K562 (cell line): ENCODE data around the gene ANKZF1.

Experiments used
- EGR1 ChIP-seq: fragments of 450-650 bp; conservative IDR thresholded peaks from 2 replicates; pipeline ENCODE4 v1.6.1; 2017; ENCODE audit warnings: mild to moderate bottlenecking
- POLR2A ChIP-seq: fragments of 450-650 bp; conservative IDR thresholded peaks from 2 replicates; pipeline ENCODE4 v1.6.1; 2016
- TFAM ChIP-seq: fragments of 250-450 bp; sonication (Bioruptor Pico); conservative IDR thresholded peaks from 2 replicates; pipeline ENCODE4 v1.5.0; 2021; ENCODE audit warnings: mild to moderate bottlenecking, moderate library complexity
- ZEB2 ChIP-seq: fragments of 450-650 bp; IDR thresholded peaks from 2 replicates; pipeline ENCODE4 v1.6.1; 2016
- ZNF143 ChIP-seq: sonication (generic); formaldehyde crosslinking; IDR thresholded peaks from 2 replicates; pipeline ENCODE4 v1.9.0; 2022; ENCODE audit warnings: mild to moderate bottlenecking, missing genetic modification reagents

DNA sequence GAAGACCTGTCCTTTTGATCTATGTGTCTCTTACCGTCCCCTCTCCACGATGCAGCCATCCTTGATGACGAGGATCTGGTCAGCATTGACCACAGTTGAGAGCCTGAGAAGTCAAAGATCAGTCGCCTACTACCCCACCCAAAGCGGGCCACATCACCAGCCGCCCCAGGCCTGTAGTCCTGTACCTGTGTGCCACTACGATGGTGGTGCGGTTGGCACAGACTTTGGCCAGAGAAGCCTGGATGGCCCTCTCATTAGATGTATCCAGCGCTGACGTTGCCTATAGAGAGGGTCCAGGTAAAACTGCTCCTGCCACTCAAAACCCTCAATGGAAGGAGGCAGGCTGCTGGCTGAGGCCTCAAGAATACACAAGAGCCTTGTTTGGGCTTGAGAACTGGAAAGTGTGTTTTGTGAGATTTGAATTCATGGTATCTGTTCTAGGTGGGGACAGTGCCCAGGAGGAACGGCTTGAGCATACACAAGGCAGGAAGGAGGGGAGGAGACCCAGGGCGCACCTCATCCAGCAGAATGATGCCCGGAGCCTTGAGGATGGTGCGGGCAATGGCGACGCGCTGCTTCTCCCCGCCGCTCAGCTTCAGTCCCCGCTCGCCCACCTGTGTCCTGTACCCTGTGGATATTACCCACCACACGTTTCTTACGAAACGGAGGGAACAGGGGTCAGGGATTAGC lies 19.3 kb upstream of the ANKZF1 start:
- TF ChIP-seq TFAM (CRISPR knock-in tag) (no peak), ZEB2 (no peak), ZNF143 (CRISPR knock-in tag) (no peak), EGR1 (no peak), POLR2A (no peak)
